Left lobe of liver (tissue), 2 donors: ENCODE data around the gene AMIGO3. TPM values are rescaled to one million over a fixed set of nuclear protein-coding genes. Genes with fewer than 3 reads are reported as not detected.

Experiments
- ATAC-seq: fragments of 200-7000 bp; cut with Tn5 transposase; one replicate; pipeline ENCODE4 v1.9.1; 2020; ENCODE audit warnings: mild to moderate bottlenecking, moderate library complexity
- DNase-seq: peaks from one replicate; pipeline ENCODE4 v3.0.0-alpha.2; 2020; ENCODE audit warnings: low spot score
- total RNA-seq: library from RNA; stranded (reverse); gene quantifications from one replicate; pipeline ENCODE4 v1.2.1, GENCODE V29; 2021
- donor health status: DM: no; HTN: no; CAD: no; lungs with moderate emphysema.
- donor health status: DM: no; HTN: yes; CAD: no.

AMIGO3 gene
- total RNA-seq, 1 donor from 2014 or later = not detected

- no peak for ATAC-seq
- peak; percentile 48 for DNase-seq
Observed at GRCh38 chr3:49725906-49726681, 6.6 kb upstream of the AMIGO3 start.

DNA sequence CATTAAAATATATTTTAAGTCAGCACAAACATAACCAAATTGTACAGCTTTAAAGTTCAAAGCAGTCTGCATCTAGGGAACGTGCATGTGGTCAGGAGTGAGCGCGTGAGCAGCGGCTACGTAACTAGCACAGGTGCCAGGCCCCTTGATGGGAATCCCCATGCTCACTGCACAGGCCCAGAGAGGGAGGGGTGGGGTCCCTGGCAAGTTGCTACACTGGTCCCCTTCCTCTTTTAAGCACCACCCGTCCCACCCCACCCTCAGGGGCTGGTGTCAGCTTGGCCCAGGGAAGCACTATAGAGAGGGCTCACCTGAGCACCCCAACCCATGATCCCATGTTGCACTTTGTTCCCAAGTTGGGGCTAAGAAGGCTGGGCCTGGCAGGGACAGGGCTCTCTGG, 5.1 kb upstream of the AMIGO3 start:
- DNase-seq (peak; percentile 57), ATAC-seq (no peak)

DNA sequence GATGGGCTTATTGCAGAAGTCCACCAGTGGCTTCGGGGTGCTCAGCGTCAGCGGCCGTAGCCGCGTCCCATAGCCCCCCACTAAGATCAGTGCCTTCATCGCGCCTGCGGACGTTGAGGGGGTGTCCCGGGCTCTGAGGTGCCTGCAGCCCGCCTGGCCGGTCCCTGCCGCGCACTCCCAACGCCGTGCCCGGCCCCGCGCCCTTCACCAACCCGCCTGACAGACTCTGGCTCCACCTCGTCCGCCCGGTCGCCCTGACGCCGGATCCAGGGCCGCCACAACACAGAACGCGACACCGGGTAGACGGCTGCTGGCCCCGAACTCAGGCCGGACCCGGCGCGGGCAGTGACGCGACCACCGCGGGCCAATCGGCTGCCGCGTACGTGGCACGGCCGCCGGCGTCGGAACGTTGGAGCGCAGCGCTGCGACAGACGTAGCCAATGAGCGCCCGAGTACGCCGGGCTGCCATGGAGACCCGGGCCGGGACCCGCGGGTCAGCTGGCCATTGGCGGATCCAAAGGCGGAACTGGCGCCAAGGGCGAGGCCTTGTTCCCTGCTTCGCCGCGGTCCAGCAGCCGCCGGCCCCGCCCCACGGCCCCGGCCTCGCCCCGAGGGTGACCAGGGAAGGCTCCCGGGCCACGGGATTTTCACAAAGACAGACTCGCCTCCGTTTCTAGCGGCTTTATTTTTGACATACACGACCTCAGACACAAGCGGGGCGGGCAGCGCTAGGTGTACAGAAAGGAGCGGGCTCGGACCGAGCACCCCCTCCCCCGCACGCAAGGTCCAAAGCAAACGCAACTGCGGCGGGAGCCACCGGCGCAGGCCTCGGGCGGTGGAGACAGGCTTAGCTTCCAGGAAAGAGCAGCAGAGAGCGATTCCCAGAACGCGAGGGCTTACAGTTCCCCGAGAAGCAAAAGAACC, 4.4 kb upstream of the AMIGO3 start, which contains the start of gene GMPPB:
Gene GMPPB (minus strand): TSS at position 324 of the 924 bp plus-strand sequence. CDS start 225 bp downstream, at position 99.
- peak; percentile 76 for ATAC-seq
- DNase-seq = peak; percentile 98

- peak; percentile 30 for ATAC-seq
- DNase-seq = peak; percentile 76
Observed at GRCh38 chr3:49723296-49723627, 3.8 kb upstream of the AMIGO3 start.

DNA sequence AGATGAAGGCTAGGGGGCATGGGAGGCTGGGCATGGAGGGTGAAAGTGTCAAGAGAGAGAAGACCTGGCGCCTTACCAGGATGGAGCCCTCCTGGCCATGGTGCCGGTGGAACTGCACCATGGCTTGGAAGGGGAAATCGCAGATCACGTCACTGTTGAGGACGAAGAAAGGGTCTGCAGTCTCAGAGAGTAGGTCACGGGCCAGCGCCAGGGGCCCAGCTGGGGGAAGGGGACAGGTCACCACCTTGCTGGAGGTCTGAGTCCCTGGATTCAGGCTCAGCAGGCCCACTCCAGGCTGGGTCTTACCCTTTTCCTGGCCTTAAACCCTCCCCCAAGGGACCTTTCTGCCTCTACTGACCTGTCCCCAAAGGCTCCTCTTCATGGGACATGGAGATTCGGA, 3.4 kb upstream of the AMIGO3 start:
- no peak for ATAC-seq
- no peak for DNase-seq

DNA sequence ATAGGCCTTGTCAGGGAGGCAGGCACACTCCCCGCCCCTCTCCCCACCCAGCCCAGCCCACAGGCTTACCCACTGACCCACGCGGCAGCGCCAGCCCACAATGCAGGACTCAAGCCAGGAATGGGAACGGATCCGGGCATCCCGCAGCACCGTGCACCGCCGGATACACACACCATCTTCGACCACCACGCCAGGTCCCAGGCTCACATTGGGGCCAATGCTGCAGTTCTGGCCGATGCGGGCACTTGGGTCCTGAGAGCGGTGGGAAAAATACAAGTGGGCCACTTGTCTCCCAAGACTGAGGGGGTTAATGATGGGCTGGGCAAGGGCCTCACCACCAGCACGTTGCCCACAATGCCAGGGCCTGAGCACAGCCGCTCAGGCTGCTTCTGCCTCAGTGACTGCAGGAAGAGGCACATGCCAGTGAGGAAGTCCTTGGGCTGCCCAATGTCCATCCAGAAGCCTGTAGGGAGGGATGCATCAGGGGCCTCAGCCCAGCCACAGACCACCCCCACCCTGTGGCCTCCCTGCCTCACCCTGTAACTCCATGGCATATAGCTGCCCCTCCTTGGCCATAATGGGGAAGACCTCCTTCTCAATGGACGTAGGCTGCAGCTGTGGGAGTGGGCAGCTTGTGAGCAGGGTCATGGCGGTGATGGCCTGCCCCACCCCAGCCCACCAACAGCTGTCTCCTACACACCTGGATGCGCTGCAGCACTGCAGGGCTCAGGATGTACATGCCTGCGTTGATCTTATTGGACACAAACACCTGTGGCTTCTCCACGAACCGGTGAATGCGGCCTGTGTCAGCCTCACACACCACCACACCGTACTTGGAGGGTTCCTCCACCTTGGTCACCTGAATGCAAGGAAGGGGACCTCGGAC, 2.7 kb upstream of the AMIGO3 start:
- DNase-seq (peak; percentile 52), ATAC-seq (no peak)

- ATAC-seq (no peak), DNase-seq (peak; percentile 46)
Observed at GRCh38 chr3:49721596-49721895, 2.1 kb upstream of the AMIGO3 start.

DNA sequence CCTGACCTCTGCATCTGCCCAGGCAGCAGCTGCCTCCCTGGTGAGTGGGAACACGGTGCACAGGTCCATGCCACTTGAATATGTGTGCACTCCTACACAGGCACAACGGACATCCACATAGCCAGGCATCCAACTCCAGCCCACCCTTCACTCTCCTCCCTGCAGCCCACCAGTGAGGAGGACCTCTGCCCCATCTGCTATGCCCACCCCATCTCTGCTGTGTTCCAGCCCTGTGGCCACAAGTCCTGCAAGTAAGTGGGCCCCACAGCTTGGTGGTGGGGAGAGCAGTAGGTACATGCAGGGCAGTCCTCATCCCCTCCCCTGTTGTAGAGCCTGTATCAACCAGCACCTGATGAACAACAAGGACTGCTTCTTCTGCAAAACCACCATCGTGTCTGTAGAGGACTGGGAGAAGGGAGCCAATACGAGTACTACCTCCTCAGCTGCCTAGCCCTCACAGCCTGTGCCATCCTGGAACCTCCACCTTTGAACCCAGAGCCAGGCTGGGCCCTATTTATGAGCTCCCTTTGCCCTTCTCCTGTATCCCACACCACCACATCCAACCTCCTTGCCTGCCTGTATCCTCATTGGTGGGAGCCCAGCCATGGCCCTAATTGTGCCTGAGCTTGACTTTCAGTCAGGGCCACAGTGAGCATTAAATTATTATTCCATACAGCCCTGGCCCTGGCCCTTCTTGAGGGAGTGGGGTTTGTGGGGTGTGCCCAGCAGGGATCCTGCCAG, 1.5 kb upstream of the AMIGO3 start:
- no peak for ATAC-seq
- peak; percentile 46 for DNase-seq

- no peak for DNase-seq
- ATAC-seq = no peak
Observed at GRCh38 chr3:49718858-49719213, 648 bp downstream of the AMIGO3 start.

GRCh38 chr3:49717959-49718857, 1.3 kb downstream of the AMIGO3 start:
- peak; percentile 54 for DNase-seq
- ATAC-seq = no peak

DNA sequence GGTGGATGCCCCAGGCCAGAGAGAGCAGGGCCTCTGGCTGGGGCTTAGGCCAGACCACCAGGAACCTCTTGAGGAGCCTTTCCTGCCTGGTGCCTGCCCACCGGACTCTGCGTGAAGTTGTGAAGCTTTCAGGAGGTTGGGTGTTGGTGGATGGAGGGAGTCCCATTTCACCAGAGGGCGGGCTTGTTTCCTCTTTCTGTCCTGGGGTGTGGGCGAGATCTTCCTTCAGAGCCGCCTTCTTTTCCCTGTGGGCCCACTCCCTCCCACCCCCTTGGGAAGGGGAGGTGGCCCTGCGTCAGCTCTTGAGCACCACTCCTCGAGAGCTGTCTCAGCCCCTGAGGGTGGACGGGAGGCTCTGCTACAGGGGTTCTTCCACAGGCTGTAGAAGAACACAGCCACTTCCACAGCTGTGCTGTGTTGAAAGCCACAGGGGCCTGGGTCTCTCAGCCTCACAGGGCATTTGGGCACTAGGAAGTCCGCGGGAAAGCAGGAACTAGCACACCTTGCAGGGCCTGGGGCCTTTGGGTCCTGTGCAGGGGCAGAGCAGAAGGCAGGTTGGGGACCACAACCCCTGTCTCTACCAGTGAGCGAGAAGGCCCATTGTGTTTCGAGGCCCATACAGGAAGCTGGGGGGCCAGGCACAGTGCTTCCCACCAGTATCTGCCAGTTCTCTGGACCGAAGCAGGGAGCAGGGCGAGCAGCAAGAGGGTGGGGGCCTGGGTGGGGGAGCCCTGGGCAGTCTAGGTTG, 2.1 kb downstream of the AMIGO3 start:
- ATAC-seq (no peak), DNase-seq (peak; percentile 45)

DNA sequence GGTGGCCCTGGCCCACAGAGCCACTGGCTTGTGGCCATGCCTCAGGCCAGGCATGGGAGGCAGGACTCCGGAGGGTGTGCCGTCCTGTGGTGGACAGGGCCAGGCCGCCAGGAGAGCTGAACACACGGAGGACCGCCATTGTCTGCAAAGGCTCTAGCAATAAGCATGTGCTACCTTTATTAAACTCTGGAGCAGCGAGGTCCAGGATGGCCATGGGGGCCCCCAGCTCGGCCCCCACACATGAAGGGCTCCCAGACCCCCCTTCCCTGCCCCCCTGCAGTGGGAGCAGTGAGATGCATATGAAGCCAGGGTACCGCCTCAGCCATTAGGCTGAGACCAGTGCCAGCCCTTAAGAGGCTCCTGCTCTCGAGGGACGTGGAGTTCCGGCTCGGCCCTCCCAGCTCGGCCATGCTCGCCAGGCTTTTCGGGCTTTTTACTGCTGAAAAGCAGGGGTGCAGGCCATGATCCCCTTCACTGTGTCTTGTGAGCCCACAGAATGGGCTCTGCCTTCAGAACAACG, 2.7 kb downstream of the AMIGO3 start:
- DNase-seq (no peak), ATAC-seq (no peak)

GRCh38 chr3:49716169-49716568, 3.3 kb downstream of the AMIGO3 start:
- DNase-seq = no peak
- ATAC-seq = no peak

- DNase-seq = peak; percentile 49
Observed at GRCh38 chr3:49715611-49716121, 3.8 kb downstream of the AMIGO3 start.

DNA sequence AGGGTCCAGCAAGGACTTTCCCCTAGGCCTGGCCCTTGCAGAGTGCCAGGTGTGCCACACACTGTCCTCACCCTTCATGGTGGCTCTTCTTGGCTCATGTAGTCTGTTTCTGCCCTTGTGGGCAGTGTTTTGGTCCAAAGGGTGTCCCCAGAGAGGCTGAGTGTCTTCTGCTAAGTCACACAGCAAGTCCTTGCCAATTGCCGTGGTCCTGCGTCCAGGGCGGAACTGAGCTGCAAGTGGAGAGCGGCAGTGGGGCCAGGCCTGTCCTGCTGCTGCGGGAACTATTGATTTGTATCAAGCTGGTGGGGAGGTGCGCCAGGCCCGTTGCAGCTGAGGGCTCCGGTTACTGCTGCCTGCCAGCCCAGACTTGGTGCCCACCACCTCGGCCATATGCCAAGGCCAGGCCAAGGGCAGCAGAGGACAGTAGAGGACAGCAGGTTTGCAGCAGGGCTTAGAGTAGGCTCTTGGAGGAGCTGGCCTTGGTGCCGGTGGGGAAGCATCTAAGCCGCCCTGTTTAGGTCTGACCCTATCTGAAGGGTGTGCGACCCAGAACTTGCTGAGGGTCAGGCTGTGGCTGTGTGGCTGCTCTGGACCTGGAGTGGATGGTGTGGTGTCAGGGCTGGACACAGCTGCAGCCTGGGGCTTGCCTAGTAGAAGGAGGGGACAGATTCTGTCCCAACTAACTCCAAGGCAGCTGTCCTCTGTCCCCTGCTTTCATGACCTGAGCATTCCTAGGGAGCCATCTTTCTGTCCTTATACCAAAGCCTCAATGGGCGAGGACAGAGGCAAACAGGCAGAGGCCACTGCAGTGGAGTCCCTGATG, 4.5 kb downstream of the AMIGO3 start:
- ATAC-seq (no peak), DNase-seq (no peak)

More at GRCh38 chr3:49715611-49716121, 3.8 kb downstream of the AMIGO3 start:
- ATAC-seq = no peak

DNA sequence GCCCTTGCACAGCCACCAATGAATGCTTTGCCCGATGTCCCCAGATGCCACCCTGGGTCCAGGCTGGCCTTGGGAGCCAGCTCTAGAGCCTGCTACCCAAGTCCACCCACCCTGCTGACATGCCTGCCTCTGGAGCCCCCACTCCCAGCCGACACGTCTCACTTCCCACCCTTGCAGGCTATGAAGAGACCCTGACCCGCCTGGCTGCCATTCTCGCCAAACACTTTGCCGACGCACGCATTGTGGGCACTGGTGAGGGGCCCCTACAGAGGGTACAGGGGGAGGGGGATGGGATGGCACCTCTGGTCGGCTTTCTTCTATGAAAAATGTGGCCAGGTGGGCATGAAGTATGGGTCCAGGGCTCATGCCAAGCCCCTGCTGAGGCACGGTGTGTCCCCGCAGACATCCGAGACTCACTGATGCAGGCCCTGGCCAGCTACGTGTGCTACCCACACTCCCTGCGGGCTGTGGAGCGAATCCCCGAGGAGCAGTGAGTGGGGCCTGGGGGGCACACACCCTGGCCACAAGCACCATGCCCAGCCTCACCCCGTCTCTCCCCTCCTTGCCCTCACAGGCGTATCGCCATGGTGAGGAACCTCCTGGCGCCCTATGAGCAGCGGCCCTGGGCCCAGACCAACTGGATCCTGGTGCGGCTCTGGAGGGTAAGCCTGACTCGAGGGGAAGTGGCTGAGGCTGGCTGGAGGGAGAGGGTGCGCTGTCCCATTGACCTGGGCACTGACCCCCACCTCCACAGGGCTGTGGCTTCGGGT, 6.0 kb downstream of the AMIGO3 start:
- DNase-seq (no peak), ATAC-seq (no peak)
